Measurements from ENCODE around the gene JAZF1.

DNA sequence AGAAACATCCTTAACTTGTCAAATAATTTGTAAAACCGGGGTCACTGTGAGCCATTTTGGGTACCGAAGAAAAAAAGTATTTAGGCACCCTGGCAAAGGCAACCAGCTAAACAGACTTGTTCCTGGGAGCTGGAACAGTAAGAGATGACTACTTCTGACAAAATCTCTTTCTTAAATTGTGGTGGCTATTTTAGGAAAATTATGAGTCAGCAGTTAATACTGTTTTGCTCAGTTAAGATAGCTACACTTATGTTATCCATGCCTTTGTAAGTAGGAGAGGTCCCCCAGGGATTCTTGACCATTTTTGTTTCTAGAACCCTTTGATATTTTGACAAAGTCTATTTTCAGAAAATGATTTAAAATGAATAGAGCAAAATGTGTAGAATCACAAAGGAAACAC, 372.0 kb downstream of the JAZF1 start:
- no peak for TF ChIP-seq POLR2A (IDR thresholded peaks at IDR 0.05; ENCODE audit: borderline replicate concordance, extremely low read depth, insufficient read depth, insufficient read length)
- TF ChIP-seq, protein P1, sequence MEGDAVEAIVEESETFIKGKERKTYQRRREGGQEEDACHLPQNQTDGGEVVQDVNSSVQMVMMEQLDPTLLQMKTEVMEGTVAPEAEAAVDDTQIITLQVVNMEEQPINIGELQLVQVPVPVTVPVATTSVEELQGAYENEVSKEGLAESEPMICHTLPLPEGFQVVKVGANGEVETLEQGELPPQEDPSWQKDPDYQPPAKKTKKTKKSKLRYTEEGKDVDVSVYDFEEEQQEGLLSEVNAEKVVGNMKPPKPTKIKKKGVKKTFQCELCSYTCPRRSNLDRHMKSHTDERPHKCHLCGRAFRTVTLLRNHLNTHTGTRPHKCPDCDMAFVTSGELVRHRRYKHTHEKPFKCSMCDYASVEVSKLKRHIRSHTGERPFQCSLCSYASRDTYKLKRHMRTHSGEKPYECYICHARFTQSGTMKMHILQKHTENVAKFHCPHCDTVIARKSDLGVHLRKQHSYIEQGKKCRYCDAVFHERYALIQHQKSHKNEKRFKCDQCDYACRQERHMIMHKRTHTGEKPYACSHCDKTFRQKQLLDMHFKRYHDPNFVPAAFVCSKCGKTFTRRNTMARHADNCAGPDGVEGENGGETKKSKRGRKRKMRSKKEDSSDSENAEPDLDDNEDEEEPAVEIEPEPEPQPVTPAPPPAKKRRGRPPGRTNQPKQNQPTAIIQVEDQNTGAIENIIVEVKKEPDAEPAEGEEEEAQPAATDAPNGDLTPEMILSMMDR (IDR thresholded peaks at IDR 0.05 in 2 of 3, conservative IDR thresholded peaks at IDR 0.05 in 1 of 3; ENCODE audit: borderline replicate concordance in 1 of 3, insufficient read depth in 1 of 3, low read depth in 2 of 3, low read length in 2 of 3), result no peak
- no peak for TF ChIP-seq EZH2 (IDR thresholded peaks at IDR 0.05)
- TF ChIP-seq YY1 (IDR thresholded peaks at IDR 0.05; ENCODE audit: extremely low read depth, insufficient replicate concordance, low read depth, low read length), result no peak
- no peak for TF ChIP-seq MAX (IDR thresholded peaks at IDR 0.05)
